ENCODE results near the gene GRK5.

DNA sequence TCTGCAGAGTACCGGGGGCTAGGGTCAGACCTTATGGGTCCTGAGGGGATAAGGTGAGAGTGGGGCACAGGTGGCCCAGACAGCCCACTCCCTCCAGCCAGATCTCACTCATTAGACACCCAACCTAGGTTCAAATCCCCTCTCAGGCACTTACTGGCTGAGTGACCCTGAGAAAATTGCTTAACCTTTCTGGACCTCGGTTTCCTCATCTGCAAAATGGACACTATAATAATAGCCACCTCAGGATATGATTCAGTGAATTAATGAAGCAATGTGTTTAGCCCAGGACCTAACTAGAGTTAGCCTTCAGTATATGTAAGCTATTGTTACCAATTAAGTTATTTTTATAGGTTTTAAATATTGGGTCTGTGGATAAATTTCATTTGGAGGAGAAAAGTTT lies 212.6 kb downstream of the GRK5 start:
- TF ChIP-seq POLR2AphosphoS5 (IDR thresholded peaks at IDR 0.05; ENCODE audit: low read depth, low read length) (no peak), CTCF (IDR thresholded peaks at IDR 0.05) (no peak), TCF7L2 (IDR thresholded peaks at IDR 0.05; ENCODE audit: low read depth, low read length) (no peak)

Data from Panc1 (cell line).